NCI-H524 treated with DMSO at 0.1 percent for 48 hours (cell line): Measurements from ENCODE around the gene ARMC7.
"Not testable (repeated sequence)": the region's sequence is repeated elsewhere in the genome, so short reads cannot be mapped to it uniquely, and the experiment has no call there.

Source experiments
- DNase-seq: peaks from one replicate; lab custom pipeline; 2025; lab: John Stamatoyannopoulos, UW

ARMC7 gene

DNA sequence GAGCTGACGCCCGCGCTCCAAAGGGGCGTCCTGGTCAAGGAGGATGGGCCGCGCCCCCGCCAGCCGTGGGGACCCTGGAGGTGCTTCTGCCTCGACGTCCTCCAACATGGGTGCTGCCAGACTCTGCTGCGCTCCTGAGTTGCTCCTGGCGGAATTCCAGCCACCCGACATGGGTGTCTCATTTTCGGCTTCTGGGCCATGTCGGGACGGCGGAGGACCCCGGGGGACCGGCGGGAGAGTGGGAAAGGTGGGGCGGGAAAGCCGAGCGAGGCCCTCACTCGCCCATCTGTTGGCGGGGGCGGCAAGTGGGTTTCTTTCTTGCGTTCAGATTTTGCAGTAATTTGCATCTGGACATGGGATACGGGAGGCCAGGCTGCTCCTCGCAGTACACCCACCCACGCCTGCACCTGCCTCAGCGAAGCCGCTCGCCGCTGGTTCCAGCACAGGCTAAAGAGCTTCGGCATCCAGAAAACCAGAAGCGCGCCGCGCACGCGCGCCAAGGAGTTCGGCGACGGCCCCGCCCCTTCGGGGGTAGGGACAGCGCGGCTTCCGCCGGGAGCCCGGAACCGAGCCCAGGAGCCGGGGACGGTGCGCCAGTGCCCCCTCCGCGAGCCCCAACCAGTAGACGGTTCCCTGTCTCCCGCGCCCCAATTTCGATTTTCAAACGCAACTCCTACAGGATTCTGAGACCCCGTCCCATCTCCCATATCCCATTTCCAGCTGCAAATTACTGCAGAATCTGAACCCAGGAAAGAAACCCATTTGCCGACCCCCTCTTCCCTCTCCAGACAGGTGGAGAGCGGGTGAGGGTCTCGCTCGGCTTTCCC lies at the start of gene ARMC7:
ARMC7 (plus strand) TSS at position 563 of the 827 bp plus-strand sequence. CDS start 320 bp downstream, outside the sequence.
- DNase-seq, result peak; percentile 75

DNA sequence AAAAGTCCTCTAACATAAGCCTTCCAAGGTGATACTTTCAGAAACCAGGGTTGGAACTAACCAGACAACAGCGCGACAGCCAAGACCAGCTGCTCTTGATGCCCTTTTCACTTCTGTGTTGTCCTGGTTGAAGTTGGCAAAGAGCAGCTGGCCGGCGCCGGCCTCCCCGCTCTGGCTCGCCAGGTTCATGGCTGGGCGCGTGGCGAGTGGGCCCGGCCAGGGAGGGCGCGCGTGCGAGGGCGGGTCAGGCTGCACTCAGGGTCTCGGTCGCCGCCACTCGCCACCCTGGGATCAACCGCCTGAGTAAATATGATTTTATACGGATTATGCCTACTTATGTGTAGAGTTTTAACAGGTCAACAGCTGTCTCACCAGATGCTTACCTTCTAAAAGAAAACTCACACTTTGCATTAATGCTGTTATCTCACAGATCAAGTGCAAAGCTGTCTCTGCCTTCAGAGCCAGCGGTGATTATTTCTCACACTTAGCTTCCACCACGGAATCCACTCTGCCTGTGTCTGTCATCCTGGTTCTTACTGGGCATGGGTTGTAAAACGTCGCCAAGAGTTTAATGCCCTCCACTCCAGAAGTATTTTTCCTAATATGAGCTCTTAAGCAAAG lies 49.2 kb upstream of the ARMC7 start:
- peak; percentile 100 for DNase-seq

DNA sequence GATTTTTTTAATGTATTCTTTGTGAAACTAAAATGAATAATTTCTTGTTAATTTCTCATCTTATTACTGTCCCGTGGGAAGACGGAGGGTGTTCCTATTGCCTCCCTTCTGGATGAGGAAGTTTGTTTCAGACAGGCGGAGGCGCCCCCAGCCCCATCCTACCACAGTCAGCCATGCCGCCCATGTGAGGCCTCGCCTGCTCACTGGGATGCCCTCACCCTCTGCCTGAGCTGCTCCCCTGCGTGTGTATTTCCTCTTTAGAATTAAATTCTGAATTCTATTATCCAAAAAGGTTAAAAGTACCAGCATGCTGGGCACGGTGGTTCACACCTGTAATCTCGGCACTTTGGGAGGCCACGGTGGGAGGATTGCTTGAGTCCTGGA lies 48.7 kb upstream of the ARMC7 start:
- DNase-seq, result no peak

DNA sequence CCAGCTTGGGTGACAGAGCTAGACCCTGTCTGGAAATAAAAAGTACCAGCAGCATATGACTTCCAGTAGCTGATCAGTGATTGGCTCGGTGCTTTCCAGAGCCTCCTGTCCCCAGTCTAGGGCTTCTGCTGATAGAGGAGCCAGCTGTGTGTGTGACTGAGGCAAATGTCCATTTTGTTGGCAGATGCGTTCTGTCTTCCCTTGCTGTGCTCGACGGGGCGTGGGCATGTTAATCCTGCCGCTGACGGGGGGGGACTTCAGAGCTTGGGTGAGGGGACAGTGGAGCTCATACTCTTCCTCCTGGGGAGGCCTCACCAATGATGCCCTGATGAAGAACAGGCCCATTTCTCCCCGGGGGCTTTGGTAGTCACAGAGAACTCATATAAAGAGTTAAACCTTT lies 48.2 kb upstream of the ARMC7 start:
- DNase-seq, result peak; percentile 83

DNA sequence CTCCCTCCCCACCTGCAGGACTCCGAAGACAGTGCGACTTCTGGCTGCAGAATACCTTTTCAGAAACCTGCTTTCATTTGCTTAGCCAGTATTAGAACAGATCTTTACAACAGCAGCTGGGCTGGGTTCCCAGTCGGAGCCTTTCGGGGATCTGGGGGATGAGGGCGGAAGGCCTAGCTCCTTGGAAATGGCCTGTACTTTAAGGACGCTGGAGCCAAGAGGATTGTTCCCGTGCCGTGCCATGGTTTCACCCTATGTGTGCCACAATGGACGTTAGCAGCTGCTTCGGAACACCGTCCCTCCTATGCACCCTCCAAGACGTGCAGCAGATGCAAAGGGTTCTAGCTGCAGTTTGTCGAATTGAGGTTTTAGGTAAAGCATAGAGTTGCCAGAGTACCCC lies 46.6 kb upstream of the ARMC7 start:
- DNase-seq, result no peak

DNA sequence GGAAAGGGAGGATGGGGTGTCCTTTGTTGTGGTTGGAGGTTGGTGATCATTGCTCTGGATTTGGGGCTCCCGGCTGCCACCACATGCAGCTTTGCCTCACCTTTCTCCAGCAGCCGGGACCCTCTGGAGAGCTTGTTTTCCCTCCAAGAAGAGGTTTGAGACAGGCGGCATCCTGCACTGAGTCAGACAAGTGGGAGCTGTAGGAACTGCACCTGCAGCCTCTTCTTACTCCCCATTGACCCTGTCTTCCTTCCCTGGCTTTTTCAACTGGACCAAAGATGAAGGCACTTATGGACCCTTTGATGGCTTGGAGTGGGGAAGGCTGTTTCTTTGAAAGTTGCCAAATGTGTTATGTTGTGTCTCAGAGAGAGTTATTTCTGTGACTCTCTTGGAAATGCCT lies 46.1 kb upstream of the ARMC7 start:
- DNase-seq, result no peak

DNA sequence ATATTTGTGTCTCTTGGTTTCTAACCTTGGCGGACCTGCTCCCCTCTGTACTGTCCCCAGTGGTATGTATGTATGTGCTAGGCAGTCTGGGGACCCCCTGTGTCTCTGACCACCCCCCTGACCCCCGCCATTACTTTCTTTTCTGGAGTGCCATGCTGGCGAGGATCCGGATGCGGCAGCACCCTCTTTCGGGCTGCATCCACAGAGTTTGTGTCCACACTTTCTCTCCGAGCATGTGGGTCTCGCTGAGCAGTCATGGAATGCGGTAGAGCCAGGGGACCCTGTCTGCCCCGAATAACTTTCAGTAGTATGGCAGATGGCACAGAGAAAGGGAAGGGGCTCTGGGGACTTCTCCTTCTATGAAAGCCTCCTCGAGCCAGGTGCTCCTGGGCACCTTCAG lies 45.7 kb upstream of the ARMC7 start:
- DNase-seq, result no peak

DNA sequence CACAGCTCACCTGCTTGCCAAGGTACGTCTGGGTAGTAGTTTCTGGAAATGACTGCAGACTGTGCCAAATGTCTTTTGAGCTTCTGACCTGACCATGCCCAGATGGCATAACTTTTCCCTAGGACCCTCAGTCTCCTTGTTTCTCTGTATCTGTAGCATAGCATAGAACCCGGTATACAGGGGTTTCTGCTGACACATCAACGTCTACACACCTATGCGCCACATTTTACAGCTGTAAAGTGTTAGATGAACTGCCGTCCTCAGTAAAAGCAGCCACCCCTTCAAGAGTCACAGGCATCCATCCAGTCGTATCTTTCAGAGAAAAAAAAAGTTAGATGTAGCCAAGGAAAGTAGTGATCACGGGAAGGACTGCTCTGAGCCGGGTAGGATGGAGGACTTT lies 45.3 kb upstream of the ARMC7 start:
- DNase-seq, result no peak

DNA sequence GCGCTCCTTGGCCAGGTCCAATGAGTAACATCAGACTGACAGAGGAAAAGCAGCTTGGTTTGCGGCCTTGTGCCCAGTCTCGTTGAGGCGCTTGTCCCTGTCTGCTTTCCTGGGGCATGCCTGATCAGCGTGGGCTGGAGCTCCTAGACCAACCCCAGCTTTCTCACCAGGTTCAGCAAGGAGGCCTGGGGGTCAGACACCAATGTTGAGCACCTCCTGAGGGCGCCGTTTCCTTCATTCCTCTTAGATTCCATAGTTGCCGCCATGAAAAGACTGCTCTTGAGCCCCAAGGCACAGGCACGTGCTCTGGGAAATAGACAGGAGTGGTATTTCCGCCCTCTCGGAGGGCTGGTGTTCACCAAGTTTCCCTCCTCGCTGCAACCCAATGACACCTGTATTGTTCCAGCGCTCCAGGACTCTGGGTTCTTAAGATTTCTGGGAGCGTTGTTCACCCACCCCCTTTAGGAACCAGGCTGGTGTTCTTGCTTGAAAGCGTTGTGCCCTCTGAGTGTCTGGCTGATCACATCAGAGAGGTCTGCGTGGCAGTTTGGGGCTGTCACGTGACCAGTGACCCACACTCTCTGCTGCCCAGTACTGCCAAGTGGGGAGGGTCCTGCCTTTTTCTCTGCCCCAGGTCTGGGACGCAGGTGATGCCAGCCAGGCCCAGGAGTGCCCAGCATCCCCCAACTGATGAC lies 44.8 kb upstream of the ARMC7 start:
- no peak for DNase-seq

DNA sequence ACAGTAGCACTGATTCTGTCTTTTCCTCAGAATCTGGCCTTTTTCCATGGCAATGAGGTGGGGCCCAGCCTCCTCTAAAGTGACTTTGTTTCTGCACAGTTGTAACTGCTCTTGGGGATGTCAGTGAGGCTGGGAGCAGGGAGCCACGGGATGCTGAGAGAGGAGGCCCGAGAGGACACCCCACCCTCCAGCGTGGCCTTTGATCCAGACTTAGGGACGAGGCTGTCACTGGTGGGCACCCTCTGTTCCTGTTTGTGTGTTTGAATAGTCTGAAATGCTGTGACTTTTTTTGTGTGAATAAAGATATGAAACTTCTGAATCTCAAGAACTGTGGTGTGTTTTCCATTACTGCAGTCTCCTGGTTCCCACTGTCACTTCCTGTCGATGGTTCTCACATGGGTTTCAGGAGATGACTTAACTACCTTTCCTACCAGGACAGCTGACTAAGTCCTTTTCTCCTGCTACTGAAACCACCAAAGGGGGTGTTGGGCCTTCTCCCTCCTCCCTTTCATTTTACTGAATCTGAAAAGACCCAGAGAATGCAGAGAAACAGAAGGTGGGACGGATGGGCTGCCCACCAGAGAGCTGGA lies 44.1 kb upstream of the ARMC7 start:
- DNase-seq, result no peak

DNA sequence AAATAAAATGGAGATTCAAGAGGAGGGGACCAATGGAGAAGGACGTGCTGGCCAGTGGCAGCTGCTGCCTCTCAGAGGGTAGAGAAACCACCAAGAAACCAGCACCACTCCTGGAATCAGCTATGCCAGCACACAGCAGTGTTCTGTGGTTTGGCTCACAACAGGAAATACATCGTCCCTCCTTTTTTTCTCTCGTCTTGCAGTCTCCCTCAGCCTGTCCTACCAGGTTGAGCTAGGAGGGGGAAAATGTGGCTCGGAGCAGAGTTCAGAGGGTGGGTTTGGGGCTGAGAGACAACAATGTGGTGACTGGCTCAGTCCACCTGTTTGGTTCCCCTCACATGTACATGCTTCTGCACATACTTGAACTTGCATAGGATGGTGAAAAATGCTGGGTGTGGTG lies 41.9 kb upstream of the ARMC7 start:
- no peak for DNase-seq

DNA sequence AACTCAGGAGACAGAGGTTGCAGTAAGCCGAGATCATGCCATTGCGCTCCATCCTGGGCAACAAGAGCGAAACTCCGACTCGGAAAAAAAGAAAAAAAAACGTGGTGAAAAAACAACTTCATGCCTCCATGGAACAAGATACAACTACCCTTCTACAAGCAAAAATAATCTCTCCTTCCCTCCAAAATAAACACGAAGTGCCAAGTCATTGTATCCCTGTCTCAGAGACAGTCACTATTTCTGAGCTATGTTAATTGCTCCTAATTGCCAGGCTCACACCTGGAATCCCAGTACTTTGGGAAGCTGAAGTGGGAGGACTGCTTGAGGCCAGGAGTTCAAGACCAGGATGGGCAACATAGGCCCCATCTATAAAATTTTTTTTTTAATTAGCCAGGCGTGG lies 41.0 kb upstream of the ARMC7 start:
- no peak for DNase-seq

DNA sequence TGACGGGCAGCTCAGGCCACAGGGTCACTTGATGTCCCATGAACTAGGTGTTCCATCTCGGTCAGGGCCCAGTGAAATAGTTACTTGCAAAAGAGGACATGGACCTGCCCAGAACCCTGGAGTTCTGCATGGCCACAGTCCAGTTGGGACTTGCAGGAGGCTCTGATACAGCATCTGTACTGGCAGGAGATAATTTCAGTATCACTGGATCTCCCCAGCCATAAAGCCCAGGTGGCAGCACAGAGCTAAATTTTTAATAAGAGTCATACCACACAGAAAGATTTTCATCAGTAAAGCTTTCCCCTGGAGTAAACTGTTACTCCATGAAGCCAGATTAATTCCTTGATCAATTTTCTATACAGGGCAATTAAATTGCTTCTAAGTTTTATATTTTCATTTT lies 40.0 kb upstream of the ARMC7 start:
- DNase-seq, result no peak

DNA sequence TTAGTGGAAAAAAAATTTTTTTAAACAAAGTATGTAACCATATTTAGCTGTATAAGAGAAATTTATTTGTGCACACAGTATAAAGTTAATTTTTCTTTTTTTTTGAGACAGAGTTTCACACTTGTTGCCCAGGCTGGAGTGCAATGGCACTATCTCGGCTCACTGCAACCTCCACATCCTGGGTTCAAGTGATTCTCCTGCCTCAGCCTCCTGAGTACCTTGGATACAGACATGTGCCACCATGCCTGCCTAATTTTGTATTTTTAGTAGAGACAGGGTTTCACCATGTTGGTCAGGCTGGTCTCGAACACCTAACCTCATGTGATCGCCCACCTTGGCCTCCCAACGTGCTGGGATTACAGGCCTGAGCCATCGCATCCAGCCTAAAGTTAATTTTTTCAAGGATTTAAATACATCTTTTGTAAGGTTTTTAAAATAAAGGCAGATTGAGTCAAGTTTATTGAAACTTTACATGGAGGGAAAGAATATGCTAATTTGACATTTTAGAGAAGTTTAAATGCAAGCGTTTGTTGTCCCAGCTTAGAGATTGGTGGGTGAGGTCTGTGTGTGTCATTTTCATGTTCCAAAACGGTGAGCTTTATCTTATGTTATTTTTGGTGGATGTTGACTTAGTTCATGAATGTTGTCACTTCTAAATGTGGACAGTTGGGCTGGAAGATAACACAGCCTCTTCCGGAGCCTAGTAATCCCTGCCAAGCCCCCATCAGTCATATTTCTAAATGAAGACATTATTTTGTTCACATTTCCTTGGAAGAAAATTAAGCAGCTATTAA lies 38.1 kb upstream of the ARMC7 start:
- DNase-seq, result not testable (repeated sequence)

DNA sequence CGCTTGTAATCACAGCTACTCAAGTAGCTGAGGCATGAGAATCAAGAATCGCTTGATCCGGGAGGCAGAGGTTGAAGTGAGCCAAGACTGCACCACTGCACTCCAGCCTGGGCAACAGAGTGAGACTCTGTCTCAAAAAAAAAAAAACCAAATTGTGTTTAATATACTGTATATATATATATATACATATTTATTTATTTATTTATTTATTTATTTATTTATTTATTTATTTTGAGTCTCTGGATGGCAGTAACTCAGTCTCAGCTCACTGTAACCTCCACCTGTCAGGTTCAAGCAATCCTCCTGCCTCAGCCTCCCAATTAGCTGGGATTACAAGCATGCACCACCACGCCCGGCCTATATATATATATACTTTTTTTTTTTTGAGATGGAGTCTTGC lies 36.9 kb upstream of the ARMC7 start:
- DNase-seq, result not testable (repeated sequence)

DNA sequence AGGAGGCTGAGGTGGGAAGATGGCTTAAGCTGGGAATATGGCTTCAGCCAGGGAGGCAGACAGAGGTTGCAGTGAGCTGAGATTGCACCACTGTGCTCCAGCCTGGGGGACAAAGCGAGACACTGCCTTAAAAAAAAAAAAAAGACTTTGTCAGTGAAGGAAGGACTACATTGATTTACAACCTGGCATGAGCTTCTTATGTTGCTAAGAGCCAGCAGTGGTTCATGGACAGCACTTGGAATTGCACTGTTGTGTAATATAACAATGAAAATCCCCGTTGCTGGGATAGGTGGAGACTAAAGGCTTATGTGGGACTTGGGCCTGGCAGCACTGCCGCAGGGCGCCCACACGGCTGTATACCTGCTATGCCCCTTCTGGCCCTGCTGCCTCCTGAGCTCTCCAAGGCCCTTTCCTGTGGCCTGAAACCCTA lies 36.1 kb upstream of the ARMC7 start:
- DNase-seq, result no peak

DNA sequence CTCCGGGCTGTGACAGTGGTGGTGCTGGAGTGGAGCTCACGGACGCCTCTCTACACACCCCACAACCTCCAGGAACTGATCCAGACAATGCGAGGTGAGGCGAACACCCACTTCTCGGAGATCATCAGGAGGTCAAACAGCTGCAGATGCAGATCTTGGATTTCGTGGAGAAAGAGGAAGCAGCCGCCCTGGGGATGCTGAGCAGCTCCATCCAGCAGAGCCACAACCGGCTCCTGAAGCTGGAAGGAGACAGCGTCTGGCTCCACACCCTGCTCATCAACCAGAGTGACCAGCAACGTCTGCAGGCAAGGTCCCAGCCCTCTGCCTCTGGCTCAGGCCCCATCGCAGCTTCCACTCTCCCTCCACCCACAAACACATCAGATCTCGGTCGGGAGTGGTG lies 35.2 kb upstream of the ARMC7 start:
- no peak for DNase-seq

DNA sequence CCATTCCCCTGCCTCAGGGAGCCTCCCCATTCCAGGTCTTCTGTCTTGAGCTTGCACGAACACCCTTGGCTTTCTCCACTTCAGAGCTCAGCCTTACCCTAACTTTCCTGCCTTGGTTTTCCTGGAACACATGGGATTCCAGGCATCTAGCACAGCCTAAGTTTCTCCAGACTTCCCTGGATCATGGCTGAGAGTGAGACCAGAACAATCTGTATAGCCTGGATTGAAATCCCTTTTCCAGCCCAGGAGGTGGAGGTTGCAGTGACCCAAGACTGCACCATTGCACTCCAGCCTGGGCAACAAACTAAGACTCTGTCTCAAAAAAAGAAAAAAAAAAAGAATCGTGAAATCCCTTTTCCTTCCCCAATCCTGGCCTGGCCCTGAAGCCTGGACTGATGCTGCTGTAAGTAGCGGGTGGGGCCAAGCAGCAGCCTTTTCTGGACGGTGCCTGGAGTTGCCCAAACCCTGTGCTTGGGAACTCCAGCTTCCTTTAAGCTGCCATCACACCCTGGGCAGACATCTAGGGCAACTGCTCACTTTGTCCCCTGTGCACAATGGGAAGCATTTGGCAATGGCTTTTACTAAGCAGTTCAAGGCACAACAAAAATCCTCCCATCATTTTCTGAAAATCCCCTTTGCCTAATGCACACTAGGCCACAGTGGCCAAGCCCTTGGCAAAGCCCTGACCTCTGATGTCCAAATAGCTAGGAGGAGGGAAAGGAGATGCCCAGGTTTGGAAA lies 34.0 kb upstream of the ARMC7 start:
- DNase-seq, result no peak

DNA sequence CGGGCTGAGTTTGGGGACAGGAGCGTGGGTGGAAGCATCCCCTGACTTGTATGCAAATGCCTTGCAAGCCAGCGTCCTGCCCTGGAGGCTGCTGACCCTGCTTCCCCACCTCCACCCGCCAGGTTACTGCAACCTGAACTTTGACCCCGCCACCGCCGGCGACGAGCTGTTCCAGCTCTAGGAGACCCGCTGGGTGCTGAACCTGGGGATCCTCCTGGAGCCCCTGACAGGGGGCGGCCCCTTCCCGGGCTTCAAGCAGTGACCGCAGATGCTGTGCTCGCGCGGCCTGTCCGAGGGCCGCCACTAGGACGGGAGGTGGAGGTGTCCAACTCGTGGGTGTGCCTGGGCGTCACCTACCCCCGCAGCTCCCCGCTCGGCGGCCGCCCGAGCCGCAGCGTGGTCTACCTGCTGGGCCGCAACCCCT lies 32.7 kb upstream of the ARMC7 start:
- no peak for DNase-seq

DNA sequence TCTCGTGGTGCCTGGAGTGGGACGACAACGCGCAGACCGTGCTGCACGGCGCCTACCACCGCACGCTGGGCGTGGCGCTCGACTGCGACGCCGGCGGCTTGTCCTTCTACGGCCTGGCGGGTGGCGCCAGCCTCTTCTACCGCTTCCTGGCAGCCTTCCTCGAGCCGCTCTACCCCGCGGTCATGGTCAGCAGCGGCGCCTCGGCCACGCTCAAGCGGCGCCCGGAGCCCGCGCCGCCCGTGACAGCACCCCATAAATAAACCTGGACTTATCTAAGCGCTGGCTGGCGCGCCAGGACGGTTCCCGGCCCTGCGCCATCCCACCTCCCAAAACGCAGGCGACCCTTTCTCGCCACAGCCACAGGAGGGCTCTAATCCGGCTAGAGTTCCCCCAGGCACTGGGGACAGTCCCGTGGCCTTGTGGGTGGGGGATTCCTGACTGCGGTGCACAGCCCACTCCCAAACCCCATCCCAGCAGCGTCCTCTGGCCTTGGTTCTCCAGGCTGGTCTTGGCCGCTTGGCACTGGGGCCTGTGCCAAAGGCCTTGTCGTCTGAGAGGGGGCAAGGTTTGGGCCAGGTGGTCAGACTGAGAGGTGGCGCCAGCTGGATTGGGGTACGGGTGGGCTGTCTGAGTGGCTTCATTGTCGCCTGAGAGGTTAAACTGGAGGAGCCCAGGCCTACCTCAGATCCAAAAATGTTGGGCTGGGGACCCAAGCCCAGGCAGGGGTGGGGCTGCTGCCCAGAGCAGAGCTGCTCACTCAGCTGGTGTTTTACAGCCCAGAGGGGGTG lies 32.1 kb upstream of the ARMC7 start:
- DNase-seq, result no peak
